Esophagus muscularis mucosa (tissue), 4 donors: ENCODE measurements around the gene DCDC2C.

Experiments used
- EP300 ChIP-seq: sonication (generic); formaldehyde crosslinking; IDR thresholded peaks from one replicate; pipeline ENCODE4 v1.6.1; 2017; ENCODE audit warnings: antibody characterized with exemption
- POLR2A ChIP-seq: fragments of 450-650 bp; IDR thresholded peaks from one replicate; pipeline ENCODE4 v1.6.1; 2017; ENCODE audit warnings: antibody characterized with exemption, moderate library complexity, mild to moderate bottlenecking, low read depth
- POLR2AphosphoS5 ChIP-seq, 2 donors: sonication (generic); formaldehyde crosslinking; IDR thresholded peaks; one replicate each; pipeline ENCODE4 v1.6.1; 2017; ENCODE audit warnings: antibody characterized with exemption in 2 of 2
- TF ChIP-seq, protein P1 (sequence below), 3 experiments: fragments of 200-600 bp in 2 of 3; fragments of 450-650 bp in 1 of 3; sonication (generic) in 2 of 3; IDR thresholded peaks; one replicate each; pipeline ENCODE4 v1.5.1; 2017 to 2019; ENCODE audit warnings: antibody characterized with exemption in 3 of 3, mild to moderate bottlenecking in 2 of 3, moderate library complexity in 1 of 3

DNA sequence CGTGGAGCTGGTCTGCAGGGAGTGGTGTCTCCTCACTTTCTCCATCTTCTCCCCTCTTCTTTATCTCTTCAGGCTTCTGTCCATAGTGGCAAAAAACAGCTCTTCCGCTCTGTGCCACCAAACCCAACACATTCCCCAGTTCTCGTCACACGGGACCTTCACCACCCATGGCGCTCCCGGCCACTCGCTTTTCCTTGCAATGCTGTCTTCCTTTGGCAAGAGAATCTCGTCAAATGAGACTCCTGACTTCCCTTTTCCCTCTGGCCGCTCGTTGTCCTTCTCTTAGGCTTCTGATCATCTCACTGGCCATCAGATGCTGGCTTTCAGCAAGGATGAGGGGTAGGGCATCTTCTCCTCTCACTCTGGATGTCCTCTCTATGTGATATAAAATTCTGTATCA is 72.9 kb downstream of the DCDC2C start:
- TF ChIP-seq, protein P1, sequence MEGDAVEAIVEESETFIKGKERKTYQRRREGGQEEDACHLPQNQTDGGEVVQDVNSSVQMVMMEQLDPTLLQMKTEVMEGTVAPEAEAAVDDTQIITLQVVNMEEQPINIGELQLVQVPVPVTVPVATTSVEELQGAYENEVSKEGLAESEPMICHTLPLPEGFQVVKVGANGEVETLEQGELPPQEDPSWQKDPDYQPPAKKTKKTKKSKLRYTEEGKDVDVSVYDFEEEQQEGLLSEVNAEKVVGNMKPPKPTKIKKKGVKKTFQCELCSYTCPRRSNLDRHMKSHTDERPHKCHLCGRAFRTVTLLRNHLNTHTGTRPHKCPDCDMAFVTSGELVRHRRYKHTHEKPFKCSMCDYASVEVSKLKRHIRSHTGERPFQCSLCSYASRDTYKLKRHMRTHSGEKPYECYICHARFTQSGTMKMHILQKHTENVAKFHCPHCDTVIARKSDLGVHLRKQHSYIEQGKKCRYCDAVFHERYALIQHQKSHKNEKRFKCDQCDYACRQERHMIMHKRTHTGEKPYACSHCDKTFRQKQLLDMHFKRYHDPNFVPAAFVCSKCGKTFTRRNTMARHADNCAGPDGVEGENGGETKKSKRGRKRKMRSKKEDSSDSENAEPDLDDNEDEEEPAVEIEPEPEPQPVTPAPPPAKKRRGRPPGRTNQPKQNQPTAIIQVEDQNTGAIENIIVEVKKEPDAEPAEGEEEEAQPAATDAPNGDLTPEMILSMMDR (IDR thresholded peaks at IDR 0.05): no peak
- TF ChIP-seq POLR2AphosphoS5 (IDR thresholded peaks at IDR 0.05) (no peak), POLR2A (no peak), EP300 (no peak)
